Smooth muscle cell (in vitro differentiated cells): ENCODE results near the gene SLC35A1. TPM values are rescaled to one million over a fixed set of nuclear protein-coding genes. Genes with fewer than 3 reads are reported as not detected.

Experiments
- DNase-seq: peaks from one replicate; lab custom pipeline; 2025; ENCODE audit not compliant: unreplicated experiment; lab: John Stamatoyannopoulos, UW
- H2AFZ ChIP-seq: fragments of 200-600 bp; sonication (generic); 2 replicates; pipeline ENCODE4 v1.6.0; 2016; ENCODE audit warnings: antibody characterized with exemption, low read depth, mild to moderate bottlenecking
- H3F3A ChIP-seq: fragments of 200-600 bp; sonication (generic); 2 replicates; pipeline ENCODE4 v1.6.0; 2017; ENCODE audit warnings: antibody characterized with exemption, low read depth
- H3K27ac ChIP-seq: fragments of 200-600 bp; sonication (generic); 2 replicates; pipeline ENCODE4 v1.5.1; 2016; ENCODE audit warnings: low read depth, mild to moderate bottlenecking
- H3K27me3 ChIP-seq: fragments of 200-600 bp; sonication (generic); 2 replicates; pipeline ENCODE4 v1.6.1; 2016; ENCODE audit warnings: low read depth, mild to moderate bottlenecking
- H3K36me3 ChIP-seq: fragments of 200-600 bp; sonication (generic); 2 replicates; pipeline ENCODE4 v1.5.1; 2016; ENCODE audit warnings: low read depth
- H3K4me1 ChIP-seq: fragments of 200-600 bp; sonication (generic); 2 replicates; pipeline ENCODE4 v1.5.1; 2016; ENCODE audit warnings: low read depth
- H3K4me2 ChIP-seq: fragments of 200-600 bp; sonication (generic); 2 replicates; pipeline ENCODE4 v1.6.0; 2016; ENCODE audit warnings: mild to moderate bottlenecking
- H3K4me3 ChIP-seq: fragments of 200-600 bp; sonication (generic); 2 replicates; pipeline ENCODE4 v1.5.1; 2016; ENCODE audit warnings: mild to moderate bottlenecking
- H3K79me2 ChIP-seq: fragments of 200-600 bp; sonication (generic); 2 replicates; pipeline ENCODE4 v1.6.0; 2016; ENCODE audit warnings: low read depth, mild to moderate bottlenecking
- H3K9ac ChIP-seq: fragments of 200-600 bp; sonication (generic); 2 replicates; pipeline ENCODE4 v1.6.0; 2016; ENCODE audit warnings: low read depth
- H3K9me3 ChIP-seq: fragments of 200-600 bp; sonication (generic); replicated peaks from 2 replicates; pipeline ENCODE4 v1.5.1; 2016; ENCODE audit warnings: low read depth
- H4K20me1 ChIP-seq: fragments of 200-600 bp; sonication (generic); 2 replicates; pipeline ENCODE4 v1.6.0; 2016; ENCODE audit warnings: low read depth
- CTCF ChIP-seq: fragments of 200-600 bp; sonication (generic); IDR thresholded peaks from 2 replicates; pipeline ENCODE4 v1.5.1; 2017; ENCODE audit warnings: borderline replicate concordance, mild to moderate bottlenecking, antibody characterized with exemption; ENCODE audit not compliant: insufficient read depth, poor library complexity, severe bottlenecking
- WGBS: methylation state at CpG from one replicate; pipeline ENCODE4 v1.1.7; 2016; ENCODE audit warnings: low lambda C conversion rate; 5-methylcytosine and 5-hydroxymethylcytosine counted together
- polyA plus RNA-seq: library from polyadenylated mRNA; unstranded; fragments of >200 nt; fragmentation: Nextera tagmentation; extraction: Ambion mirVana; gene quantifications from 2 replicates; pipeline ENCODE4 v1.2.1, GENCODE V29; 2016
- total RNA-seq: library from RNA; depleted of rRNA; stranded (reverse); fragments of >200 nt; gene quantifications from 2 replicates; pipeline ENCODE4 v1.2.3, GENCODE V29; 2014

Gene SLC35A1
- total and polyA plus RNA-seq, 2 experiments from 2014 or later: 19.9 to 23.9 TPM

GRCh38 chr6:87539554-87539953 lies 66.8 kb downstream of the SLC35A1 start:
- WGBS: 86% methylated on average over 6 of the region's 6 CpGs
- H3K27me3 ChIP-seq: no peaks in the 10 kb centered on the region
- H3K9me3 ChIP-seq: no peaks in the 10 kb centered on the region
- no peaks in the 10 kb centered on the region for H3K79me2 ChIP-seq
- H3F3A ChIP-seq: no peaks in the 10 kb centered on the region
- peaks cover 8% of the 10 kb centered on the region for H4K20me1 ChIP-seq
- no peak overlapping the region for H3K9ac ChIP-seq
- no peak for DNase-seq
- peaks cover 5% of the 10 kb centered on the region for H3K36me3 ChIP-seq
- no peak overlapping the region for H3K27ac ChIP-seq
- H3K4me2 ChIP-seq: no peak overlapping the region
- no peaks in the 10 kb centered on the region for H3K4me1 ChIP-seq
- H3K4me3 ChIP-seq: no peak overlapping the region
- no peak overlapping the region for H2AFZ ChIP-seq
- TF ChIP-seq CTCF: no peak

- H4K20me1 ChIP-seq: peaks cover 8% of the 10 kb centered on the region
- H3K27me3 ChIP-seq: no peaks in the 10 kb centered on the region
- peaks cover 14% of the 10 kb centered on the region for H3K36me3 ChIP-seq
- no peak overlapping the region for H2AFZ ChIP-seq
- no peaks in the 10 kb centered on the region for H3K9me3 ChIP-seq
- WGBS: 98% methylated on average over 4 of the region's 4 CpGs
- H3K4me1 ChIP-seq: no peaks in the 10 kb centered on the region
- no peak overlapping the region for H3K9ac ChIP-seq
- H3K4me2 ChIP-seq: no peak overlapping the region
- H3F3A ChIP-seq: no peaks in the 10 kb centered on the region
- H3K27ac ChIP-seq: no peak overlapping the region
- no peaks in the 10 kb centered on the region for H3K79me2 ChIP-seq
- no peak for TF ChIP-seq CTCF
- no peak overlapping the region for H3K4me3 ChIP-seq
- DNase-seq: no peak
These were observed 67.8 kb downstream of the SLC35A1 start for GRCh38 chr6:87540539-87540938.

GRCh38 chr6:87541041-87541440 lies 68.3 kb downstream of the SLC35A1 start:
- no peaks in the 10 kb centered on the region for H3K27me3 ChIP-seq
- no peaks in the 10 kb centered on the region for H3F3A ChIP-seq
- H3K4me3 ChIP-seq: no peak overlapping the region
- H2AFZ ChIP-seq: no peak overlapping the region
- H3K79me2 ChIP-seq: no peaks in the 10 kb centered on the region
- WGBS: 100% methylated on average over 1 of the region's 1 CpG
- no peak for DNase-seq
- H3K36me3 ChIP-seq: peaks cover 16% of the 10 kb centered on the region
- no peaks in the 10 kb centered on the region for H3K4me1 ChIP-seq
- no peak overlapping the region for H3K27ac ChIP-seq
- H3K9ac ChIP-seq: no peak overlapping the region
- H4K20me1 ChIP-seq: peaks cover 6% of the 10 kb centered on the region
- no peak overlapping the region for H3K4me2 ChIP-seq
- TF ChIP-seq CTCF: no peak
- H3K9me3 ChIP-seq: no peaks in the 10 kb centered on the region

GRCh38 chr6:87541744-87542143 lies 69.0 kb downstream of the SLC35A1 start:
- Histone ChIP-seq H3F3A (no peaks in the 10 kb centered on the region), H4K20me1 (peaks cover 5% of the 10 kb centered on the region), H2AFZ (no peak overlapping the region), H3K9ac (no peak overlapping the region), H3K79me2 (no peaks in the 10 kb centered on the region), H3K36me3 (peaks cover 16% of the 10 kb centered on the region), H3K27ac (no peak overlapping the region), H3K27me3 (no peaks in the 10 kb centered on the region), H3K4me3 (no peak overlapping the region), H3K4me2 (no peak overlapping the region), H3K9me3 (no peaks in the 10 kb centered on the region), H3K4me1 (no peaks in the 10 kb centered on the region)
- no peak for TF ChIP-seq CTCF
- no peak for DNase-seq
- 95% methylated on average over 2 of the region's 2 CpGs for WGBS
